Left renal pelvis (tissue), 4 donors: Measurements from ENCODE around the gene SLC10A1. TPM values are rescaled to one million over a fixed set of nuclear protein-coding genes. Genes with fewer than 3 reads are reported as not detected.
A peak's percentile ranks its signal among the peaks of the same experiment; 100 is the strongest.
"Not testable (repeated sequence)": the region's sequence is repeated elsewhere in the genome, so short reads cannot be mapped to it uniquely, and the experiment has no call there.

Experiments used
- DNase-seq, 4 donors: peaks; one replicate each; pipeline ENCODE4 v3.0.0-alpha.2; 2013; ENCODE audit warnings: low read depth in 4 of 4, low spot score in 3 of 4
- polyA plus RNA-seq, 4 donors: library from polyadenylated mRNA; unstranded; fragments of 120-200 nt; gene quantifications; one replicate each; pipeline ENCODE4 v1.2.1, GENCODE V29; 2013; ENCODE audit not compliant: insufficient read length in 4 of 4

The SLC10A1 gene
- under 1 TPM in 3 of 4 donors, not detected in 1; 0.10 to 0.20 (median 0.14) TPM for polyA plus RNA-seq

GRCh38 chr14:69796797-69797500 is at the start of gene SLC10A1:
SLC10A1 (minus strand) TSS chr14:69797241; CDS start chr14:69797155, 86 bp downstream.
- no peak for DNase-seq

- no peak for DNase-seq
These were observed 48.7 kb upstream of the SLC10A1 start for GRCh38 chr14:69845787-69846186.

- DNase-seq = no peak
These were observed 48.1 kb upstream of the SLC10A1 start for GRCh38 chr14:69845050-69845581.

- no peak for DNase-seq
These were observed 47.1 kb upstream of the SLC10A1 start for GRCh38 chr14:69844171-69844570.

GRCh38 chr14:69842686-69843420 is 45.8 kb upstream of the SLC10A1 start:
- DNase-seq = no peak

GRCh38 chr14:69841656-69842055 is 44.6 kb upstream of the SLC10A1 start:
- no peak for DNase-seq

GRCh38 chr14:69839661-69840060 is 42.6 kb upstream of the SLC10A1 start:
- DNase-seq = no peak

- DNase-seq = no peak
These were observed 41.9 kb upstream of the SLC10A1 start for GRCh38 chr14:69838881-69839416.

- no peak for DNase-seq
These were observed 31.8 kb upstream of the SLC10A1 start for GRCh38 chr14:69828879-69829278.

GRCh38 chr14:69828354-69828753 is 31.3 kb upstream of the SLC10A1 start:
- no peak for DNase-seq

- no peak for DNase-seq
These were observed 30.5 kb upstream of the SLC10A1 start for GRCh38 chr14:69827560-69827959.

GRCh38 chr14:69822456-69822855 is 25.4 kb upstream of the SLC10A1 start:
- no peak for DNase-seq

GRCh38 chr14:69820991-69821390 is 23.9 kb upstream of the SLC10A1 start:
- no peak for DNase-seq

- DNase-seq = no peak
These were observed 22.6 kb upstream of the SLC10A1 start for GRCh38 chr14:69819607-69820006.

- peak in 3 of 4 donors; percentile 44 to 54 (median 52) for DNase-seq
These were observed 21.7 kb upstream of the SLC10A1 start for GRCh38 chr14:69818758-69819191.

- DNase-seq = no peak
These were observed 19.2 kb upstream of the SLC10A1 start for GRCh38 chr14:69816216-69816615.

GRCh38 chr14:69815556-69815955 is 18.5 kb upstream of the SLC10A1 start:
- DNase-seq = no peak

- no peak for DNase-seq
These were observed 17.4 kb upstream of the SLC10A1 start for GRCh38 chr14:69814397-69814796.

- DNase-seq = not testable (repeated sequence)
These were observed 16.3 kb upstream of the SLC10A1 start for GRCh38 chr14:69813346-69813745.

GRCh38 chr14:69812711-69813110 is 15.7 kb upstream of the SLC10A1 start:
- no peak for DNase-seq

- no peak for DNase-seq
These were observed 14.8 kb upstream of the SLC10A1 start for GRCh38 chr14:69811868-69812252.
